ENCODE measurements around the gene SGSM2.

Gene SGSM2

GRCh38 chr17:2379489-2380225 lies 42.4 kb downstream of the SGSM2 start:
- no peak overlapping the region for H3K9ac ChIP-seq

GRCh38 chr17:2380226-2380922 lies 43.1 kb downstream of the SGSM2 start:
- H3K27ac ChIP-seq = no peak overlapping the region
- no peaks in the 10 kb centered on the region for H3K27me3 ChIP-seq (ENCODE audit: insufficient read depth, low read depth)
- no peak overlapping the region for H3K4me2 ChIP-seq
- no peaks in the 10 kb centered on the region for H3K36me3 ChIP-seq (ENCODE audit: insufficient read depth)
- no peak overlapping the region for H2AFZ ChIP-seq (ENCODE audit: low read depth)
- H3K4me3 ChIP-seq (IDR thresholded peaks at IDR 0.05; ENCODE audit: insufficient read depth, low read depth, low read length) = no peak overlapping the region
- H4K20me1 ChIP-seq (ENCODE audit: insufficient read depth) = no peaks in the 10 kb centered on the region
- H3K4me1 ChIP-seq (ENCODE audit: low read depth, poor library complexity, severe bottlenecking) = peaks cover 6% of the 10 kb centered on the region
- no peaks in the 10 kb centered on the region for H3K79me2 ChIP-seq (ENCODE audit: insufficient read depth, low read depth)
- TF ChIP-seq, protein P1, sequence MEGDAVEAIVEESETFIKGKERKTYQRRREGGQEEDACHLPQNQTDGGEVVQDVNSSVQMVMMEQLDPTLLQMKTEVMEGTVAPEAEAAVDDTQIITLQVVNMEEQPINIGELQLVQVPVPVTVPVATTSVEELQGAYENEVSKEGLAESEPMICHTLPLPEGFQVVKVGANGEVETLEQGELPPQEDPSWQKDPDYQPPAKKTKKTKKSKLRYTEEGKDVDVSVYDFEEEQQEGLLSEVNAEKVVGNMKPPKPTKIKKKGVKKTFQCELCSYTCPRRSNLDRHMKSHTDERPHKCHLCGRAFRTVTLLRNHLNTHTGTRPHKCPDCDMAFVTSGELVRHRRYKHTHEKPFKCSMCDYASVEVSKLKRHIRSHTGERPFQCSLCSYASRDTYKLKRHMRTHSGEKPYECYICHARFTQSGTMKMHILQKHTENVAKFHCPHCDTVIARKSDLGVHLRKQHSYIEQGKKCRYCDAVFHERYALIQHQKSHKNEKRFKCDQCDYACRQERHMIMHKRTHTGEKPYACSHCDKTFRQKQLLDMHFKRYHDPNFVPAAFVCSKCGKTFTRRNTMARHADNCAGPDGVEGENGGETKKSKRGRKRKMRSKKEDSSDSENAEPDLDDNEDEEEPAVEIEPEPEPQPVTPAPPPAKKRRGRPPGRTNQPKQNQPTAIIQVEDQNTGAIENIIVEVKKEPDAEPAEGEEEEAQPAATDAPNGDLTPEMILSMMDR (conservative IDR thresholded peaks at IDR 0.05; ENCODE audit: low read depth, low read length) = no peak
- H3K9ac ChIP-seq = no peak overlapping the region

More at GRCh38 chr17:2379489-2380225, 42.4 kb downstream of the SGSM2 start:
- Histone ChIP-seq H3K36me3 (ENCODE audit: insufficient read depth) (no peaks in the 10 kb centered on the region), H3K27me3 (ENCODE audit: insufficient read depth, low read depth) (no peaks in the 10 kb centered on the region), H3K79me2 (ENCODE audit: insufficient read depth, low read depth) (no peaks in the 10 kb centered on the region), H3K4me2 (no peak overlapping the region), H2AFZ (ENCODE audit: low read depth) (no peak overlapping the region), H3K27ac (no peak overlapping the region), H4K20me1 (ENCODE audit: insufficient read depth) (no peaks in the 10 kb centered on the region), H3K4me1 (ENCODE audit: low read depth, poor library complexity, severe bottlenecking) (peaks cover 6% of the 10 kb centered on the region), H3K4me3 (IDR thresholded peaks at IDR 0.05; ENCODE audit: insufficient read depth, low read depth, low read length) (no peak overlapping the region)
- TF ChIP-seq, protein P1 (conservative IDR thresholded peaks at IDR 0.05; ENCODE audit: low read depth, low read length) = no peak

- Histone ChIP-seq H3K4me1 (ENCODE audit: low read depth, poor library complexity, severe bottlenecking) (peaks cover 6% of the 10 kb centered on the region), H4K20me1 (ENCODE audit: insufficient read depth) (no peaks in the 10 kb centered on the region), H3K27me3 (ENCODE audit: insufficient read depth, low read depth) (no peaks in the 10 kb centered on the region), H3K4me3 (IDR thresholded peaks at IDR 0.05; ENCODE audit: insufficient read depth, low read depth, low read length) (no peak overlapping the region), H3K27ac (no peak overlapping the region), H2AFZ (ENCODE audit: low read depth) (no peak overlapping the region), H3K9ac (no peak overlapping the region), H3K4me2 (no peak overlapping the region), H3K79me2 (ENCODE audit: insufficient read depth, low read depth) (no peaks in the 10 kb centered on the region), H3K36me3 (ENCODE audit: insufficient read depth) (no peaks in the 10 kb centered on the region)
- TF ChIP-seq, protein P1 (conservative IDR thresholded peaks at IDR 0.05; ENCODE audit: low read depth, low read length) = no peak
Measured at GRCh38 chr17:2380950-2381649, 43.8 kb downstream of the SGSM2 start.

- no peak overlapping the region for H3K4me2 ChIP-seq
- TF ChIP-seq, protein P1 (conservative IDR thresholded peaks at IDR 0.05; ENCODE audit: low read depth, low read length) = no peak
- H3K4me3 ChIP-seq (IDR thresholded peaks at IDR 0.05; ENCODE audit: insufficient read depth, low read depth, low read length) = no peak overlapping the region
- no peaks in the 10 kb centered on the region for H3K36me3 ChIP-seq (ENCODE audit: insufficient read depth)
- no peaks in the 10 kb centered on the region for H3K79me2 ChIP-seq (ENCODE audit: insufficient read depth, low read depth)
- H2AFZ ChIP-seq (ENCODE audit: low read depth) = no peak overlapping the region
- H3K27me3 ChIP-seq (ENCODE audit: insufficient read depth, low read depth) = no peaks in the 10 kb centered on the region
- H3K4me1 ChIP-seq (ENCODE audit: low read depth, poor library complexity, severe bottlenecking) = peaks cover 6% of the 10 kb centered on the region
- no peak overlapping the region for H3K9ac ChIP-seq
- no peak overlapping the region for H3K27ac ChIP-seq
- H4K20me1 ChIP-seq (ENCODE audit: insufficient read depth) = no peaks in the 10 kb centered on the region
Measured at GRCh38 chr17:2383628-2384167, 46.4 kb downstream of the SGSM2 start.
